AG04450 (cell line): ENCODE data around the gene SKI. TPM values are rescaled to one million over a fixed set of nuclear protein-coding genes. Genes with fewer than 3 reads are reported as not detected.

ENCODE experiments used
- CTCF ChIA-PET: fragments of 300-600, 350-600 bp; formaldehyde crosslinking; extraction: SDS; loops from one replicate; lab custom pipeline; 2022; ENCODE audit warnings: antibody characterized with exemption, inconsistent platforms; lab: Charles Lee
- POLR2A ChIA-PET: fragments of 350-600 bp; formaldehyde crosslinking; extraction: SDS; loops from one replicate; lab custom pipeline; 2021; ENCODE audit warnings: antibody characterized with exemption, inconsistent platforms; lab: Yijun Ruan, JAX
- DNase-seq: peaks from one replicate; pipeline ENCODE4 v3.0.0-alpha.2; 2011; ENCODE audit warnings: low read depth, low spot score
- H3K27ac ChIP-seq: one replicate; pipeline ENCODE4 v1.5.1; 2012; ENCODE audit warnings: low read depth, low read length, control low read depth
- H3K27me3 ChIP-seq: one replicate; pipeline ENCODE4 v1.6.0; 2012; ENCODE audit warnings: low read length; ENCODE audit not compliant: control insufficient read depth, insufficient read depth
- H3K4me3 ChIP-seq: 2 replicates; pipeline ENCODE4 v1.5.1; 2011; ENCODE audit warnings: mild to moderate bottlenecking, low read depth, low read length, control low read depth
- H3K9me3 ChIP-seq: 2 replicates; pipeline ENCODE4 v1.5.1; 2012; ENCODE audit warnings: low read length; ENCODE audit not compliant: control insufficient read depth, insufficient read depth
- polyA plus RNA-seq: library from polyadenylated mRNA; depleted of rRNA; stranded (reverse); fragments of >200 nt; gene quantifications from 2 replicates; pipeline ENCODE4 v1.2.3, GENCODE V29; 2011
- TF ChIP-seq, protein P1 (sequence below): IDR thresholded peaks from 2 replicates; pipeline ENCODE4 v1.5.1; 2011; ENCODE audit warnings: low read depth, low read length, control low read depth, inconsistent platforms

The SKI gene
- polyA plus RNA-seq, 1 experiment = 6.7 TPM

DNA sequence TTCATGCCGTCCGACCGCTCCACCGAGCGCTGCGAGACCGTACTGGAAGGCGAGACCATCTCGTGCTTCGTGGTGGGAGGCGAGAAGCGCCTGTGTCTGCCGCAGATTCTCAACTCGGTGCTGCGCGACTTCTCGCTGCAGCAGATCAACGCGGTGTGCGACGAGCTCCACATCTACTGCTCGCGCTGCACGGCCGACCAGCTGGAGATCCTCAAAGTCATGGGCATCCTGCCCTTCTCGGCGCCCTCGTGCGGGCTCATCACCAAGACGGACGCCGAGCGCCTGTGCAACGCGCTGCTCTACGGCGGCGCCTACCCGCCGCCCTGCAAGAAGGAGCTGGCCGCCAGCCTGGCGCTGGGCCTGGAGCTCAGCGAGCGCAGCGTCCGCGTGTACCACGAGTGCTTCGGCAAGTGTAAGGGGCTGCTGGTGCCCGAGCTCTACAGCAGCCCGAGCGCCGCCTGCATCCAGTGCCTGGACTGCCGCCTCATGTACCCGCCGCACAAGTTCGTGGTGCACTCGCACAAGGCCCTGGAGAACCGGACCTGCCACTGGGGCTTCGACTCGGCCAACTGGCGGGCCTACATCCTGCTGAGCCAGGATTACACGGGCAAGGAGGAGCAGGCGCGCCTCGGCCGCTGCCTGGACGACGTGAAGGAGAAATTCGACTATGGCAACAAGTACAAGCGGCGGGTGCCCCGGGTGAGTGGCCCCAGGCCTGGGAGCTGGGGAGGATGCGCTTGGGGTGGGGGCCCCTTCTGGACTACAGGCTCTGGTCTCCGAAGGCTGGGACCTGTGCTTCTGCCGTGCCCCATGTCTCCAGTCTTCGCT, 1.1 kb downstream of the SKI start:
- peaks cover 6% of the 10 kb centered on the region; the same call in 1 of the 2 replicates for H3K9me3 ChIP-seq
- CTCF ChIA-PET = interaction anchor here (0.6 to 1.2 kb wide), 4 partner anchors 150 to 162 kb away, joined by 3 to 6 read pairs (median 3); partner anchors contain the start of gene MORN1
- POLR2A ChIA-PET = interaction anchor here (0.6 to 1.8 kb wide), 15 partner anchors 21 to 162 kb away, joined by 3 to 8 read pairs (median 3); partner anchors contain the start of genes FAAP20, MORN1 and RER1
- H3K27ac ChIP-seq = peak overlapping the region; percentile 21
- H3K4me3 ChIP-seq = peak overlapping the region; percentile 87
- TF ChIP-seq, protein P1, sequence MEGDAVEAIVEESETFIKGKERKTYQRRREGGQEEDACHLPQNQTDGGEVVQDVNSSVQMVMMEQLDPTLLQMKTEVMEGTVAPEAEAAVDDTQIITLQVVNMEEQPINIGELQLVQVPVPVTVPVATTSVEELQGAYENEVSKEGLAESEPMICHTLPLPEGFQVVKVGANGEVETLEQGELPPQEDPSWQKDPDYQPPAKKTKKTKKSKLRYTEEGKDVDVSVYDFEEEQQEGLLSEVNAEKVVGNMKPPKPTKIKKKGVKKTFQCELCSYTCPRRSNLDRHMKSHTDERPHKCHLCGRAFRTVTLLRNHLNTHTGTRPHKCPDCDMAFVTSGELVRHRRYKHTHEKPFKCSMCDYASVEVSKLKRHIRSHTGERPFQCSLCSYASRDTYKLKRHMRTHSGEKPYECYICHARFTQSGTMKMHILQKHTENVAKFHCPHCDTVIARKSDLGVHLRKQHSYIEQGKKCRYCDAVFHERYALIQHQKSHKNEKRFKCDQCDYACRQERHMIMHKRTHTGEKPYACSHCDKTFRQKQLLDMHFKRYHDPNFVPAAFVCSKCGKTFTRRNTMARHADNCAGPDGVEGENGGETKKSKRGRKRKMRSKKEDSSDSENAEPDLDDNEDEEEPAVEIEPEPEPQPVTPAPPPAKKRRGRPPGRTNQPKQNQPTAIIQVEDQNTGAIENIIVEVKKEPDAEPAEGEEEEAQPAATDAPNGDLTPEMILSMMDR = 0 out of 2 replicates have a peak, but pooled peaks have one; percentile 12
- no peaks in the 10 kb centered on the region for H3K27me3 ChIP-seq
- DNase-seq = no peak

DNA sequence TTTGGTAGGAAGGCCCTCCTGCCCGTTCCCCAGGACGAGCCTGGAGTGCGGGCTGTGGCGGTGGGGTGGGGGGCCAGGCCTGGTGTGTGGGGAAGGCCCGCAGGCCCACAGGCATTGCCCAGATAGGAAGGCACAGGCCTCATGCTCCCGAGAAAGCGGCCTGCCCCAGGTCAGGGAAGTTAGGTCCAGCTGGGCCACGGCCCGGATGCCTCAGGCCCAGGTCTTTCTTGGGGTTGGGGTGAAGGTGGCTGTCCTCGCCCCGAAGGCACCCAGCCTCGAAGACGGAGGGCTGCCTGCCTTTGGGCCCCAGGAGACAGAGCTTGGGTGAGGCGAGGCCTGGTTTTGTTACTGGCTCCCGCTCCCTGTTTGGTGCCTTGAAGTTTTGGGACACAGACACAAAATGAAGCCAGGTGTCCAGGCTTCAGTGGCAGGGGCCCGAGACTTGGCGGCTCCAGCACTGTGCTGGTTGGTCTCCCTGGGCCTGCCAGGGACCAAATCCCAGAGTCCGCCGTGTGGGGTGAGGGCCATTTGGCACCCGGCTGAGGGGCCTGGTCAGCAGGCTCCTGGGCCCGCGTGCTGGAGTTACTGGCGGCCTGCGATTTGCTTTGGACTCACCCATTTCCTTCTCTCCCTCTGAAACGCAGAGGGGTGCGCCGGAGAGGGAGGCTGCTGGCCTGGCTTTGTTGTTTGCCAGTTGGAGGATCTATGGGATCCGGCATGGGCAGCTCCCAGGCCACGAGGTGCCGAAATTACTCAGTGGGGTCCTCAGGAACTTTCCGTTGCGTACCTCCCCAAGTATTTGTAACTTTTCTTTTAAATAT, 2.0 kb downstream of the SKI start:
- Histone ChIP-seq H3K9me3 (peaks cover 6% of the 10 kb centered on the region; the same call in 1 of the 2 replicates), H3K27ac (peak overlapping the region; percentile 52), H3K27me3 (no peaks in the 10 kb centered on the region), H3K4me3 (peak overlapping the region; percentile 87)
- TF ChIP-seq, protein P1 = no peak
- DNase-seq = no peak
- ChIA-PET CTCF (interaction anchor here (0.6 to 2.4 kb wide), 3 partner anchors 35 to 161 kb away, joined by 3 to 13 read pairs (median 3); partner anchors contain the start of genes FAAP20 and MORN1), POLR2A (interaction anchor here (1.1 to 1.8 kb wide), 6 partner anchors 26 to 161 kb away, joined by 3 to 6 read pairs (median 3); partner anchors contain the start of genes MORN1 and RER1)

DNA sequence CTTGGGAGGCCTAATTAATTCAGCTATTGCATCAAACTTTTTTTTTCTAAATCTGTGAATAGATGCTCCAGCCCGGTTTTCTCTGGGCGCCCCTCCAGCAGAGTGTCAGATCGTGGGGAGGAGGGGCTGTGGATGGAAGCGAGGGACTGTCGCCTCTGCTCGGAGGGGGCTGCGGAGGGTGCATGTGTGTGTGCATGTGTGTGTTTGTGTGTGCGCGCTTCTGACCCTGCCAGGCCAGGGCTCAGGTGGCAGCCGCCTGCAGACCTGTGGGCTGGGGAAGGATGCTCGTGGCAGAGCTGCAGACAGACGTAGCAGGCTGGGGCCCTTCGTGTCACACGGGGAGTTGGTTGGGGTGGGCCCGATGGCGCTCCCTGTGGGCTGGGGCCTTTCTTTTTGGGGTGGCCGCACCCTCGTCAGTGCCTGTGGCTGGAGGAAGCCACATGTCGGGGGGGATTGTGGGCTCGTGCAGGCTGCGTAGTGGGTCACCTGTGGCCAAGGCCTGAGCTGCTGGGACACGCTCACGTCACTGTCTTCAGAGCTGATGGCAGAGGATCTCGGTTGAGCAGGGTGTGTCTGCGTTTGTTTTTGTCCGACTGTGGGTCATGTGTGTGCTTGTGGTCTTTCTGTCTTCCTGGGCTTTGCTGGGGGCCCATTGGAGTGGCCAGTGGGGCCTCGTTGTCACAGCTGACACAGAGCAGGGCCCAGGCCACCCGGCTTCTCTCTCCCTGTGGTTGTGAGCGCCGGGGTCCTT, 2.8 kb downstream of the SKI start:
- Histone ChIP-seq H3K27me3 (no peaks in the 10 kb centered on the region), H3K9me3 (peaks cover 6% of the 10 kb centered on the region; the same call in 1 of the 2 replicates), H3K27ac (peak overlapping the region; percentile 61), H3K4me3 (peak overlapping the region; percentile 87)
- ChIA-PET CTCF (interaction anchor here (1.1 to 2.4 kb wide), 3 partner anchors 36 to 151 kb away, joined by 3 to 13 read pairs (median 12); partner anchors contain the start of gene FAAP20), POLR2A (interaction anchor here (1.0 to 1.4 kb wide), 5 partner anchors 10 to 160 kb away, joined by 3 to 7 read pairs (median 4); partner anchors contain the start of genes MORN1 and RER1)
- no peak for DNase-seq
- TF ChIP-seq, protein P1 = 0 out of 2 replicates have a peak, but pooled peaks have one; percentile 6

DNA sequence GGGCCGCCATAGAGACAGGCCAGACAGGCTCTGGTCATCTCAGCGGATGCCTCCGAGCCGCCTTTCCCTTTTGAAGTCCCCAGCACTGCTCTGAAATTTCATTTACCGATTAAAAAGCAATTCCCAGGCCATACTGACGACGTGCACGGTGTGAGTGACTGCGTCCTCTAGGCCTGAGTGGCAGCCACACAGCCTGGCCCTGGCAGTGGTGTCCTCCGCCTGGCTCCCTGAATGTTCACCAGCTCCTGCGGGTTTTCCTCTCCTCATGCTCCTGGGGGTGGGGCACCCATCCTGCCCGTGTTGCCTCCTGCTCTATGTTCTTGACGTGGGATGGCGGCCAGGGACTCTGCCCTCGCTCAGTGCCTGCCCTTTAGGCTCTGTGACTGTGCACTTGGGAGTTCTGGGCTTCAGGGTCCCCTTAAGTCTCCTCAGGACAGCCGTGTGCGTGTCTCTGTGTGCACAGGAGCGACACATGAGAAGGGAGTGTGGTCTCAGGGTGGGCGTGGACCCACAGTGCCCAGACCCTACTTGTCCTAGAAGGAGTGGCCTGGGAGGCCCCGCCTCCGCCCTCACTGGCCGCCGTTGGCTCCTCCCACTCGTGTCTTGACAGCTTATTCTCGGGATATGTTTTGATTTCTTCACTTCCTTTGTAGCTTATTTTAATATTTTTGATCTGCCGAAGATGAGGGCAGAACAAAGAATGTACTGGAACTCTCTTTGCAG, 3.6 kb downstream of the SKI start:
- Histone ChIP-seq H3K9me3 (peaks cover 6% of the 10 kb centered on the region; the same call in 1 of the 2 replicates), H3K27ac (peak overlapping the region; percentile 75), H3K4me3 (peak overlapping the region; percentile 87), H3K27me3 (no peaks in the 10 kb centered on the region)
- ChIA-PET POLR2A (interaction anchor here (0.6 to 1.4 kb wide), 6 partner anchors 9 to 160 kb away, joined by 3 to 13 read pairs (median 4); partner anchors contain the start of genes MORN1 and RER1), CTCF (interaction anchor here (0.9 to 2.4 kb wide), 3 partner anchors 37 to 150 kb away, joined by 10 to 13 read pairs (median 12); partner anchors contain the start of gene FAAP20)
- TF ChIP-seq, protein P1 = no peak
- no peak for DNase-seq
